ENCODE data around the gene CELA2B.

The CELA2B gene

DNA sequence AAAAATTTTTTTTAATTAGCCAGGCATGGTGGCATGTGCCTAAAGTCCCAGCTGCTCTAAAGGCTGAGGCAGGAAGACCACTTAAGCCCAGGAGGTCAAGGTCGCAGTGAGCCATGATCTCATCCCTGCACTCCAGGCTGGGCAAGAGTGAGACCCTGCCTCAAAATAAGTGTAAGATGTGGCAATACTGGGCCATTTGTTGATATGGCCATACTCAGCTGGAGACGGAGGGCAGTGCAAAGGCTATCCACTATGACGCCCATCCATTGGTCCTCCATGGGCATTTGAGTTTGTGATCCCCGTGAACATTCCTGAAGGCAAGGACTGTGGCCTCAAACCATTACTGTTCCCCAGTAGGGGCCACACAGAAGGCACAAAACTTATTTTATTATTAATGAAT, 46.6 kb downstream of the CELA2B start:
- no peak overlapping the region for H3K4me3 ChIP-seq (replicated peaks; ENCODE audit: low read depth, low read length)
- TF ChIP-seq, protein P1, sequence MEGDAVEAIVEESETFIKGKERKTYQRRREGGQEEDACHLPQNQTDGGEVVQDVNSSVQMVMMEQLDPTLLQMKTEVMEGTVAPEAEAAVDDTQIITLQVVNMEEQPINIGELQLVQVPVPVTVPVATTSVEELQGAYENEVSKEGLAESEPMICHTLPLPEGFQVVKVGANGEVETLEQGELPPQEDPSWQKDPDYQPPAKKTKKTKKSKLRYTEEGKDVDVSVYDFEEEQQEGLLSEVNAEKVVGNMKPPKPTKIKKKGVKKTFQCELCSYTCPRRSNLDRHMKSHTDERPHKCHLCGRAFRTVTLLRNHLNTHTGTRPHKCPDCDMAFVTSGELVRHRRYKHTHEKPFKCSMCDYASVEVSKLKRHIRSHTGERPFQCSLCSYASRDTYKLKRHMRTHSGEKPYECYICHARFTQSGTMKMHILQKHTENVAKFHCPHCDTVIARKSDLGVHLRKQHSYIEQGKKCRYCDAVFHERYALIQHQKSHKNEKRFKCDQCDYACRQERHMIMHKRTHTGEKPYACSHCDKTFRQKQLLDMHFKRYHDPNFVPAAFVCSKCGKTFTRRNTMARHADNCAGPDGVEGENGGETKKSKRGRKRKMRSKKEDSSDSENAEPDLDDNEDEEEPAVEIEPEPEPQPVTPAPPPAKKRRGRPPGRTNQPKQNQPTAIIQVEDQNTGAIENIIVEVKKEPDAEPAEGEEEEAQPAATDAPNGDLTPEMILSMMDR (IDR thresholded peaks at IDR 0.05; ENCODE audit: low read length, missing control alignments), result no peak
- no peak for DNase-seq (ENCODE audit: low read depth)

DNA sequence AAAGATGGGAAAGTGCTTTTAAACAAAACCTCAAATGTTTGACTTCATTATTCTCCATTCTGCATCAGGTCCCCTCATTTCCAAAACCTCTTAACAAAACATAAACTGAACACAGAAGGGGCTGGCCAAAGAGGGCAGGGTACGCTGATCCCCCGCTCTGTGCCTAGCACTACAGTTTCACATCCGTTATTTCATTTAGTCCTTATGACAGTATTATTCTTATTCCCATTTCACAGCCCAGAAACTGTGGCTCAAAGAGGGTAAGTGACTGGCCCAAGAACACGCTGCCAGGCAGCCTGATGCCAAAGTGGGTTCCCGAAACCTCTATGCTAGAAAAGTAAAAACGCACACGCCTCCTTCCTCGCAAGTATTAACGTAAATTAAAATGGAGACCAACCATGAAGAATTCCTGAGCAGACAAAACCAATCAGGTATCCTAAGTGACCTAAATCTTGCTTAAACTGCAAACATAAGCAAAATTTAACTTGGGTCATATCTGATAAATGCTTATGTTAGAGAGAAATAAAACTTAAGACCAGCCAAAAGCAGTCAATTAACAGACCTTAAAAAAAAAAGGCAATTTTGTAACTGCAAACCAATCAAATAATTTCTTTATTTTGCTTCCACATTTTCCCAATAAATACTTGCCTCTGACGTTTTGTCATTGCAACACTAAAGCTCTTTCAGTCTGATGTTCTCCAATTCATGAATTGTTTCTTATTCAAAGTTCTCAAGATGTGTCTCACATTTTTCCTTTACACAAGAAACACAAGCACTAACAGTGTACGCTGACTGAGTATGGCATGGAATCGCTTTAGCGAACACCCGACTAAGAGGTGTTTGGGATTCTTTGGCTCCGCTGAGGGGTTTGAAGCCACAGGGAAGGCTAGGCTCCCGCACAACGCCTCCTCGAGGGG, 47.5 kb downstream of the CELA2B start:
- DNase-seq (ENCODE audit: low read depth), result peak; percentile 49
- peak overlapping the region; percentile 77 for H3K4me3 ChIP-seq (replicated peaks; ENCODE audit: low read depth, low read length)
- TF ChIP-seq, protein P1 (IDR thresholded peaks at IDR 0.05; ENCODE audit: low read length, missing control alignments), result no peak

DNA sequence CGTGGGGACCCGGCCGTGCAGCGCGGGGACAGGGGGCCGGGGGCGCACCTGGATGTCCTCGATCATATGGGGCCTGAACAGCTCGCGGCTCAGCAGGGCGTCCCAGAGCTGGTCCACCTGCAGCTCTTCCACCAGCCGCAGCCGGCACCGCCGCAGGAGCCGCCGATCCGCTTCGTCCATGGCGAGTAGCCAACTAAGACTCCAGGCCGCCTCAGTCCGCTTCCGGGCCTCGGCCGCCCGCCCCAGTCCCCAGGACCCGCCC, 48.0 kb downstream of the CELA2B start, which contains the start of gene CASP9:
Gene CASP9, minus strand, starts transcription at position 195 of the 262 bp plus-strand sequence. Its CDS starts 15 bp downstream, at position 180.
- no peak for DNase-seq (ENCODE audit: low read depth)
- TF ChIP-seq, protein P1 (IDR thresholded peaks at IDR 0.05; ENCODE audit: low read length, missing control alignments), result no peak
- peak within 1 kb of the TSS; percentile 92 for H3K4me3 ChIP-seq (replicated peaks; ENCODE audit: low read depth, low read length)

DNA sequence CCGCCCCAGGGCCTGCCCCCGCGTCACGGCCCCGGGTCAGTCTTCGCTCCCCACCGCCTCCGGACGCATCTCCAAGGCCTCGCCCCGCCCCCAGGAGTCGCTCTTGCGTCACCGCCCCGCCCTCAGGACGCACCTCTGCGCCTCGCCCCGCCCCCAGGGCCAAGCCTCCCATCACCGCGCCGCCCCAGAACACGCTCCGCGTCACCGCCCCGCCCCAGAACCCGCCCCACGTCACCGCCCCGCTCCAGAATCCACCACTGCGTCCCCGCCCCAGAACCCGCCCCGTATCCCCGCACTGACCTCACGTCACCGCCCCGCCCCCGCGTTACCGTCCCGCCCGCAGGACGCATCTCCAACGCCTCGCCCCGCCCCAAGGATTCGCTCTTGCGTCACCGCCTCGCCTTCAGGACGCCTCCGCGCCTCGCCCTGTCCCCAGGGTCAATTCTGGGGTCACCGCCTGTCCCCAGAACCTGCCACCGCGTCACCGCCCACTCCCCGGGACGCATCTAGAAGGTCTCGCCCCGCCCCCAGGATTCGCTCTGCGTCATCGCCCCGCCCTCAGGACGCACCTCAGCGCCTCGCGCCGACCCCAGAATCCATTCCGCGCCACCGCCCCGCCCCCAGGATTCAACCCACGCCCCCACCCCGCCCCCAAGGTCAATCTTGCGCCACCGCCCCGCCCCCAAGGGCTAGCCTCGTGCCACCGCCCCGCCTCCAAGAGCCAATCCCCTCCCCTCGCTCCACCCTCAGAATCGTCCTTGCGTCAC, 48.6 kb downstream of the CELA2B start:
- peak overlapping the region; percentile 77 for H3K4me3 ChIP-seq (replicated peaks; ENCODE audit: low read depth, low read length)
- TF ChIP-seq, protein P1 (IDR thresholded peaks at IDR 0.05; ENCODE audit: low read length, missing control alignments), result no peak
- DNase-seq (ENCODE audit: low read depth), result peak; percentile 100

DNA sequence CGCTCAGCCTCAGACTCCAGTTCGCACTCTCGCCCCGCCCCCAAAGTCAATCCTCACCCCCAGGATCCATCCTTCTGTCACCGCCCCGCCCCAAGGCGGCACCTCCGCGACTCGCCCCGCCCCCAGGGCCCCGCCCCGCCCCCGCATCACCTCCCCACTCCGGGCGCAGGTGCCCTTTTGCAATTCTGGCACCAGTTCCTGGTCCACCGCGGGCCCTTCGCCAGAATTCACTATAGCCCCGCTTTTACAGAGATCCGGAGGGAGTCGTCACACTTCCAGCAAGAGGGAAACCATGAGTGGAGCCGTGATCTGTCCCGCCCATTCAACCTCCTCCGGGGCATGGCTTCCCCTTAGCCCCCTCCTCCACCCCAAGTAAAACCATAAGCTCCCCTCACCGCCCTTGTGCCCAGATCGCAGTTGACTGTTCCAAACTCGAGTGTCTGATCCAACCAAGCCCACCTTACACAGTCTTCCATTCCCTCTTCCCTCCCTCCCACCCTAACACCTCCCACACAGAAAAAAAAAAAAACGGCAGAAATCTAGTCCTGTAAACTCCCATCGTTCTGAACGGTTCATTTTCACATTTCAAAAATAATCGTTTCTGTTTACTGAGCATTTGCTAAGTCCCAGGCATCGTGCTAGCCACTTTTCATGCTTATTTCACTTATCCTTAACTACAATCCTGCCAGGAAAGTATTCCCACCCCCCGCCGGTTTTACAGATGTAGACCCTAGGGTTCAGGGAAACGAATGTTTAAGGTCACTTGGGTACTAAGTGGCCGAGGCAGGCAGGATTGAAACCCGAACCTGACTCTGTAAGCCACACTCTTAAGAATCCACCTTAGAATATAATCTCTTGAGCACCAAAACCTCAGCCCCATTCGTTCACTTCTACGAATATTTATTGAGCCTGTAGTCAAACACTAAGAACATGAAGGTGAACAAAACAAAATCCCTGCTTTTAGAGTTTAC, 49.4 kb downstream of the CELA2B start:
- DNase-seq (ENCODE audit: low read depth), result no peak
- peak overlapping the region; percentile 92 for H3K4me3 ChIP-seq (replicated peaks; ENCODE audit: low read depth, low read length)
- TF ChIP-seq, protein P1 (IDR thresholded peaks at IDR 0.05; ENCODE audit: low read length, missing control alignments), result no peak

DNA sequence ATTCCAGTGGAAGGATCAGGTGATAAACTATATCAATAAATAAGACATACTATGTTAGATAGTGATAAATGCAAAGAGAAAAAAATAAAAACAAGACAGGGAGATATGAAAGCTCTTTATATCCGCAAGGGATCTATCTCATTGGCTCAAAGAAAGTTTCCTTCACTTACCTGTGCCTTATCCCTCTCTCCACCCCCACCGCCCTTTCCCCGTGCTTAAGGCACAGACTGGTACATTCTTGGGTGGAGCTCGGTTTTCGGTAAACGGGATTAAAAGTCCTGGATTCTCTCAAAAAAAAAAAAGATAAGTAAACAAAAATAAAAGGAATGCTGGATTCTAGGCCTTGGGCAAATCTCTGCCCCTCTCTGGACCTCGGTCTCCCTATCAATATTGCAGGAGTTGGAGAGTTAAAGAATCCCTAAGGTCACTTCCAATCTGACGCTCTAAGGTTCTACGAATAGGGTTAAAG, 50.2 kb downstream of the CELA2B start:
- no peak for DNase-seq (ENCODE audit: low read depth)
- peak overlapping the region; percentile 92 for H3K4me3 ChIP-seq (replicated peaks; ENCODE audit: low read depth, low read length)
- TF ChIP-seq, protein P1 (IDR thresholded peaks at IDR 0.05; ENCODE audit: low read length, missing control alignments), result no peak
